GM21528 (cell line): ENCODE results near the gene CTNNA1.
A peak's percentile ranks its signal among the peaks of the same experiment; 100 is the strongest.

ENCODE experiments used
- ATAC-seq: cut with Tn5 transposase; IDR thresholded peaks from one replicate; pipeline ENCODE4 v1.9.1; 2021; ENCODE audit warnings: mild to moderate bottlenecking, moderate library complexity; ENCODE audit not compliant: unreplicated experiment, low FRiP score

The CTNNA1 gene

DNA sequence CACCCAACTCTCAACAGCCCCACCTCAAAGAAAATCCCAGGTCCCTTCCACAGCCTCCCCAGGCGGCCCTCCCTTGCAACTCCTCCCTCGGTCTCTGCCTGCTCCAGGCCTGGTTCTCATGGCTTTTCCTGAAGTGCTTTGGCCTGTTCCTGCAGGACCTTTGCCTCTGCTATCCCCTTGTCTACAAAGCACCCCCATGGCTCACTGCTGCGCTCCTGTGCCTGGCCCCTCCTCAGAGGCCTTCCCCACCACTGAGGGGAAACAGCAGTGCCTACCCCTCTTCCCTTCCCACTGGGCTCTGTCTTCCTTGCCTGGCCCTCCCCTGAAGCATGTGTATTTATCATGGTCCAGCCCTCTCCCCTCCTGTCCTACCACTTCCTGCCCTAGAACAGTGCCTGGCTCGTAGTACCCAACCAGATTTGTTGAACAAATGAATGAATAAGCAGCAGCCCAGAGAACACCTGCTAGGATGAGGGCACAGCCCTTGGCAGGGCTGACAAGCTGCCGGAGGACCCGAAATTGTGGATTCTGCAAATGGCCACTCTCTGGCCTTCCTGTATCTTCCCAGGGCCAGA lies 190.5 kb downstream of the CTNNA1 start:
- no peak for ATAC-seq

DNA sequence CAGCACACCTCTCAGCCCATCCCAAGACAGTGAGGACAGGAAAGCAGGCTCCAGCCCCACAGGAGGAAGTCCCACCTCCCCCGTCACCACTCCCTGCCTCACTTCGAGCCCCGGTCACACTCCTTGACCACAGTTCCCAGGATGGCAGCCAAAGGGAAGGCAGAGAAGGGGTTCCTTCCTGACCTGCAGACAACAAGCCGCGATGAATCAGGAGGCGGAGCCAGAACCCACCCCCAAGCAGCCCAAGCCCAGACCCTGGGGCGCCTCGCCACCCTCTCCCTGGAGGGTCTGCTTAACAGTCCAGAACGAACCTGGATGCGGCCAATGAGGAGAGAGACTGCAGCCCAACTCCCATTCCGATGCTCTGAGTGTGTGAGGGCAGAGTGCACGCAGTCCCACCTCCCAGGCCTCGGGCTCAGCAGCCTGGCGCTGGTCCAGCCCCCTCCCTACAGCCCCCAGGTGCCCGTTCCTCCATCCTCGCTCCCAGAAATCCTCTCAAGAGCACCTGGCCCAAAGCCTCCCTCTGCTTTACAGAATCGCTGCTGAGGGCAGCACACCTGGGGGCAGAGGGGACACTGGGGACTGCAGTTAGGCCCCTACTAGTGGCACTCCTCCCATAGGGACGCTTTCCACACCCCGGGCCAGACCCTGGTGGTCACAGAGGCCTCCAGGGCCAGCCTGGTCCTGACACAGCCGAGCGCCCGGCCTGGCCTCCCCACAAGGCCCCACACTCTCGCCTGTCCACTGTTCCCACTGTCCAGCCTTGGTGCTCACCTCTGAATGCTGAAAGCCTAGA lies 191.5 kb downstream of the CTNNA1 start:
- no peak for ATAC-seq

DNA sequence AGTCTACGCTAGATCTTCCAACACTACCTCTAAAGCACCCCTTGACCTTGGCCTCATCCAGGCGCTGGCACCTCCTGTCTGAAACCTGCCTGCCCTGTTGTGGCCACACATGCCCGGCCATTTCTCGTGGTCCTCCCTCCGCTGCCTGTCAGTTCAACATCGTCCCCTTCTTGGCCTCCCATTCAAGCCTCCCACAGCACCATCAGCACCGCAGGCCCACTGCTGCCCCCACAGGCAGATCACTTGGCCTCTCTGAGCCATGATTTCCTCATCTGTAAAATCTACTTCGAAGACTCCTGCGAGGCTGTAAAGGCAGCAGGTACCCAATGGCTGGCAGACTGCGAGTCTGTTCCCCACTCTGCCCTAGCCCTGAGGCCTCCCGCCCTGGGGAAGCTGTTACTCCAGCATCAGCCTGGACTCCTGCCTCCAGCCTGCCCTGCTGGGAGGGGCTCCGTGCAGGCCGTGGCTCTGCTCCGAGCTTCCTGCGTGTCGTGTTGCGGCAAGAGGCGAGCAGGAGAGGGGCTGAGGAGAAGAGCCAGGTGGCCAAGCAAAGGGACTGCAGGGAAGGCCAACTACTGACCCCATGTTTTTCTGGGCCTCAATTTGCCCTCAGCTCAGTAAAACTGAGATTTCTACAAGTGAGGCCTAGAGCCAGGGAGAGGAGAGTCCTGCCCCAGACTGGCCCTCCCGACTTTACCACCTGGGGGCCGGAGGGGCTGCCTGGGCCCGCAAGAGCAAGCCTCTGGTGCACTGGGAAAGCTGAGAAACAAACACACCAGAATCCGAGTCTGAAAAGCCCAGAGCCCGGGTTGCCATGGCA lies 192.4 kb downstream of the CTNNA1 start:
- no peak for ATAC-seq

DNA sequence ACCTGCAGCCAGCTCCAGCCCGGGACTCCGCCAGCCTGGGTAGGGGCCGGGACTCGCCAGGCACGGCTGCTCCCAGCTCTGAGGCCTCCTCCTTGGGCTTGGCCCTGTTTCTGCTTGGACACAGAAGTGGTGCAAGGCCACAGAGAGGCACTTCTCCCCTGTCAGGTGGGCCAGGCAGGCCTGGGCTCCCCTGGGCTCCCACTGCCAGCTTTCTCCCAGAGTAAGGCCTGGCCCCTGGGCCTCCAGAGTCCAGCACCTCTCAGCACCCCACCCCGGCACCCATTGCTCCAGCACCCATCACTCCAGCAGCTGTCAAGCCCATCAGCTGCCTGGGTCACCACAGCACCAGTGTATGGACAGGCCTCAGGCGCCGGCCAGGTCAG lies 193.0 kb downstream of the CTNNA1 start:
- ATAC-seq = no peak

DNA sequence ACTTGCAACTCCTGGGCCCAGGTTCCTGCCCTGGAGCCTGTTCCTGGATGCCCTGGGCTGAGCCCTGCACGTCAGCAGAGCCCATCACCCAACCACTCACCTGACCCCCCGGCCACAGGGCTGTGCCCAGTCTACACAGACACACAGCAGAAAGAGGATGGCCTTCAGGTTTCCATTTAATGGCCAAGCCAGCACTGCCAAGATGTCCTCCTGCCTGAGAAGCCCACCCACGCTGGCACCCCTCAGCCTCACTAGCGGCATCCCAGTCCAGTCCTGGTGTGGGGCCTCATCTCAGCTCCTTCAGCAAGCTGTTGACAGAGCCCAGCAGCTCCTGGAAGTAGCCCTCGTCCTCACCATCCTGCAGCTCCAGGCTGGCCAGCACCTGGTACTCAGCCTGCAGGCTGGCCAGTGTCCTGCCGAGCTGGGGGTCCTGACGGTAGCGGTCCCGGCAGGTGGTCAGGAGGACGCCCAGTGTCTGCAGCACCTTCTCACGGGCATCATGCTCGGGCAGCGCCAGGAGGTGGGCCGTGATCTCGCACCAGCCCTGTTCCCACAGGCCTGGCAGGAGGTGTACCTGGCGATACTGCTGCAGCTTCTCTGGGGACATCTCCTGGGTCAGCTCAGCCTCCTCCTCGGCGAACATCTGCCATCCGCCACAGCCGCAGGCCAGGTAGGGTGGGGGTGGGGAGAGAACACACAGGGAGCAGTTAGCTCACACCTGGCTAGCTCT lies 193.8 kb downstream of the CTNNA1 start:
- ATAC-seq = no peak

DNA sequence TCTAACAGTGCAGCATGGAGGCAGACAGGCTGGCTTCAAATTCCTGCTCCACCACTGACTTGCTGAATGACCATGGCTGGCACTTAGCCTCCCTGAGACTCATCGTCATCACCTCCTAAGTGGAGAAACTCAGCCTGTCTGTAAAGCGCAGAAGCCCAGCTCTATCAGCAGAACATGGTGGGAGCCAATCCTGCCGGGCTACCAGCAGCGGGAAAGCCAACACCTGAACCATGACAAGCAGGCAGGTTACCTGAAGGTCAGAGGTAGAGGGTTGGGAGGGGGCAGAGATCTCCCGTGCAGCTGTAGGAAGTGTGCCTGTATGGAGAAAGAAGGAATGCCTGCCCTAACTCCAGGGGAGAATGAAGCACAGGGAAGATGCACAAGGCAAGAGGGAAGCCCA lies 194.6 kb downstream of the CTNNA1 start:
- ATAC-seq = no peak

DNA sequence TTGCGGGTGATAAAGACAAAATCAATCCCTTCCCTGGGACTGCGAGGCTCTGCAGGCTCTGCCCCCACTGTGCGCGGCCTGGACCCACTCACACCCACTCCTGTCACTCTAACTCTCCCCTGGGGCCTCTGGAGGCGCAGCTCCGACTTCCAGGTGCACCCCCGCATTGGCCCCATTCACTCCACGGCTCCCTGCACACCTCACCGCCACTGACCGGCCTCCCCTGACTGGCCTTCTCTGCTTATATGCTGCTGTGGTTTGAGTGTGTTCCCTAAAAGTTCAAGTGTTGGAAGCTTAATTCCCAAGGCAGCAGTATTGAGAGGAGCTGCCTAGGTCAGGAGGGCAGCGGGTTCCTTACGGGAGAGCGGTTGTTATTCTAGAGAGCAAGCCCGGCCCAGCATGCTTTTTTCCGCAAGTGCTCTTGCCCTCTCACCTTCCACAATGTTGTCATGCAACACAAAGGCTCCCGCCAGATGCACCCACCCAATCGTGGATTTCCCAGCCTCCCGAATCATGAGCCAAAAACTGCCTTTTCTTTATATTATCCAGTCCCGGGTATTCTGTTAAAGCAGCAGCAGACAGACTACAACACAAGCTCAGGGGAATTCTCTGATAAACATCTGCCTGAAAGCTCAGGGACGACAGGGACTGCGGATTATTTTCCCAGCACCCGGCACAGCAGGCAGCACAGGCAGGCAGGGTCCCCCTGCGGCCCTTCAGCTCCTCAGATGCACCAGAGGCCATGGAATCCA lies 195.4 kb downstream of the CTNNA1 start:
- no peak for ATAC-seq

DNA sequence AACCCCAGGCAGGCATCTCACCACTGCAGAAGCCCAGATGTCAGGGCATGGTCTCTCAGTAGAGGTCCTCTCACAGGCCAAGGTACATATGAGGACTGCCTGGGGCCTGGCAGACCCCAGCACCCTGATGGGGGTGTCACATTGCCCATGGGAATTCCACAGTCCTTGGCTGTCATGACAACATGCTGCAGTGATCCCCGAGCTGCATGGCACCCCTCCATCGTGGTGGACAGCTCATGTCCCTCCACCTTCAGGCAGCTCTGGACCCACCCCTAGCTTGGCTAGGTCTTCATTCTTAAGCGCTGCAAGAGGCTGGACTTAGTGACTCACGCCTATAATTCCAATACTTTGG lies 196.0 kb downstream of the CTNNA1 start:
- ATAC-seq = no peak

DNA sequence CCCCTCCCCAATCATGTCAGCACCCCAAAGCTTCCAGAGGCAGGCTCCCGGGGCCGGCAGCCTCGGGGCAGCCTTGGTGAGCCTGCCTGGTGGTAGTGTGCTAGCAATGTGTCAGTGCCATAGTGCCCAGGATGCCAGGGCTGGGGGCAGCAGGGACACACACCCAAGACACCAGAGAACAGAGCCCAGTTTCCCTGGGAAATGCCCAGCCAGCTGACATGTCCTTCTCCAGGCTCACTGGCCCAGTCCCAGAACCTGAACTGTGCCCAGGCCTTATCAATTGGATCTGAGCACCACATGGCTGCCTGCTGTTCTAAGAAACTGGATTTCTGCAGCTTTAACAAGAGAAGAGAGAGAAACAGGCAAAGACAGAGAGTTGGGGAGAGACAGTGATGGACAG lies 196.8 kb downstream of the CTNNA1 start:
- ATAC-seq = no peak

DNA sequence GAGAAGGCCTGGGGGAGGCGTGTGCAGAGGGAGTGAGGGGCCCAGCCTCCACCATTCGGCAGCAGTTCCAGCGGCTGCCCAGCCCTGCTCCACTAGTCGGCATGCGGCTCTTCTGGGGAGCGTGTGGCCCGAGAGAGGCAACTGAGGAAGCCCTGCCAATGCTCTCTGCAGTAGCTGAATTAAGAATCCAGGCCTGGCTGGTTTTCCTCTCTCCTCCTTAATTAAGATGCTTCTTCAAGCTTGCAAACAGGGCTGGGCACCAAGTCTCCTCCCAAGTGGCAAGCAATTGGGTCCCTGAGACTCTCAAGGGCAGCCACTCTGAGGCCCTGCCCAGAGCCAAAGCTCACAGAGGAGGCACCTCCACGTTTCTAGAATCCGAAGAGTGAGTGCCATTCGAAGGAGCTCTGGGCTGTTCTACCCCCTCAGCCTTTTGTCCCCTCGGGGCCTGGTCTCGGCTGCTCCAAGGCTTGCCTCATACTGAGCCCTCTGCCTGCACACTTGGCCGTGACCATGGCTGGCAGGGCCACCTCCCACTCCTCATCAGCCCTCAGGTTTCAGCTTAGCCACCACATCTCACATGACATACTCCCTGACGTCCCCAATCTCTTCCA lies 197.3 kb downstream of the CTNNA1 start:
- ATAC-seq = no peak

DNA sequence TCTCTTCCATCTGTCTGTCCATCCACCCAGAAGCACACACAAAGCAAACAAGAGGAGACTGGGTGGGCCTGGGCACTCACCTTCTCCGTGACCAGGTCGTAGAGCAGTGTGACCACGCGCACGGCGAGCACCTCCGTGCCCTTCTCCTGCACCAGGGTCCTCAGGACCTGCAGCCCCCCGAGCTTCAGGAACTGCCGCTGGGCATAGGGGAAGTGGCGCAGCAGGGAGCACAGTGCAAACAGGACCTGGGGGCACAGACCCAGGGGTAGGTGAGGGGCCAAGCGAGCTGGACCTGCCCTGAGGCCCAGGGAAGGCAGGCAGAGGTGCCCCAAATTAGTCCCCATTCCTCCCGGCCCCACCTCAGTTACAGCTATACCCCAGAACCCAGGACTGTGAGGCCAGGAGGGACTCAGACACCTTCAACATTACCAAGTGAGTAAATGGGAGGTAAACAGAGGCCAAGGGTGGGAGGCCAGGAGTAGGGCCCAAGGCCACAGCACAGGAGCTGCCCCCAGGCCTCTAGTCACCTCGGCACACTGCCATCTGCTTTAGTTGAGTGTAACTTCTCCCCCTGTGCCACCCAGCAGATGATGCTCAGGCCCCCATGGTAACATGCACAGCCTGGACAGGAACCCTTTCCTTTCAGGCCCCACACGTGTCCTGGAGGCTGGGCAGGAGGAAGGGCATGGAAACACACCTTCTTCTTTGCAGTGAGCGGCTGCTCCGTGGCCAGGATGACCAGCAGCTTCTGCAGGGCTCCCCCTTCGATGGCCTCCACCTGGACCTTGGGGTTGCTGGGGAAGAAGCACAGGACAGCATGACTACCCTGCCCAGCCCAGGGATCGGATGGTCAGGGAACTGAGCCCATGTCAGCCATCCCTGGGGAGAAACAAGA lies 198.1 kb downstream of the CTNNA1 start:
- no peak for ATAC-seq

DNA sequence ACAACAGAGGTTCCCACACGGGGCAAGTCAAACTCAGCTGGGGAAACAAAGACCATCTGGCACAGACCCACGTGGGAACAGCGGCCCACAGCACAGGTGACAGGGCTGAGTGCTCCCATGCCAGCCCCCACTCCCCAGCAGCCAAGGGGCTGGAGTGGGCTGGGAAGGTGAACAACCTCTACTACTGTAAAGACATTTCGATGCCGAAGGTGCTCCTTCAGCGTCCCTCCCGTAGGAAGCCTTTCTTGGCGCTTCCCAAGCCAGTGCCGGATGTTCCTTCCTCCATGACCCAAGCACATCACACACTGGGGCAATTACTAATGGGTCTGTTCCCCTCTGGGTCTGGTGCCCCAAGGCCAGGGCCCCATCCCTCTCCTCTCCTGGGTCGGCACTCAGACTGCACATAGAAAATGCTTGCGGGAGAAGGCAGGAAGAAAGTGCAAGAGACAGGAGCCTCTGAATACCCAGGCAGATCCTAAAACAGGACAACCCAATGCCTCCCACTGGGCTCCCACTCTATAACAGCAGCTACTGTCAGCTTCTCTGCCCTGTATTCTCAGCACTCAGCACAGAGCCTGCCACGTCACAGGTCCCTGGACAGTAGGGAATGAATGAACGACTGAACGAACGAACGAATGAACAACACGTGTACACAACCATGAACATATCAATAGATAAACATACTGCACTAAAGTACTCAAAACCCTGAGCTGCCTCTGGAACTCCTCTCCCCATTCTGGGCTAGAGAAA lies 198.9 kb downstream of the CTNNA1 start:
- no peak for ATAC-seq

DNA sequence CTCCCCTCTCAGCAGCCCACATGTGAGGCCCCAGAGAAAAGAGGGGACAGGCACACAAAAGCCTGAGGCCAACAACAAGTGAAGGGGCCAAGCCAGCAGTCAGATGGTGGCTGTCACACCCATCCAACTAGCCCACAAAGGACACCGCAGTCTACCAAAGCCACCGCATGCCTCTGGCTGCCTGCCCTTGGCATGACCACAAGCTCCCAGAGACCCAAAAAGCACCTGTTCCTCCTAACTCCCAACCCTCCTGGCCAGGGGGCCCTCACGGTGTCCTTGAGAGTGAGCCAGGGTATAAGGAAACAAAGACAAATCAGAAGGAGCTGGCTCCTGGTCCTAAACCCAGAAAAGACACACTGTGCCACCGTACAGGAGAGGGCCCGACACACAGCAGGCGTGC lies 199.7 kb downstream of the CTNNA1 start:
- ATAC-seq = peak; percentile 9

DNA sequence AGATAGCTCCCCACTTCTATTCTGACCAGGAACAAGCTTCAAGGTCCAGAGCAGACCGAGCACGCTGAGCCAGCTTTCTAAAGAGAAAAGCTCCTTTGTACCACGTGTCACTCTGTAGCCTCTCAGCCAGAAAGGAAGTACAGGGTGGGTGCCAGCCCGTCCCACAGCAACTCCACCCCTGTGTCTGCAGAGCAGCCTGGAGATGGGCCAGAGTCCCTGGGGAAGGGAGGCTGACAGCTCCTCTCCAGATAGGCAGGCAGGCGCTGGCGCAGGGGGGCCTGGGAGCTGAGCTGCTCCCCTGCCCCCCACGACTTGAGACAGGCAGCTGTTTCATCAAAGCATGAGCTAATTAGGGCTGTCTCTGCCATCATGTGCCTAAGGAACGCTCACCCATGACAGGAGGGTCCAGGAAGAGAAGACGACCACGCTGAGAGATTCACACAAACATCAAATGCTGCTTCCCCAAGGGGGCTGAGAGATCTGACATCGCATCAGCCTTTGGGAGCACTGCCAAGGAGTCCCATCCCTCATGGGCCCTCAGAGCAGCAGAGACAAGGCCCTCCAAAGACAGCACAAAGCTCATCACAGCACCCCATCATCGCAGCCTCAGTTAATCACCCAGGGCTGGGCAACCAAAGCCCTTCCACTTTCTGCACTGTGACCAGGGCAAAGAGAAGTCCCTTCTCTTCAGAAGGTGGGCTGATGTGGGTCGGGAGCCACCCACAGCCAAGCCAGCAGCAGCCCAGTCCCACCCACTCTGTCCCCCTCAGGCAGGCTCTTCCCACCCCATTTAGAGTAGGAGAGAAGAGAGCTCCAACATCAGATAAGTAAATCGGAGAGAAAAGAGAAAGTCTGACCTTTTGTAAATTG lies 200.4 kb downstream of the CTNNA1 start:
- ATAC-seq = peak; percentile 54

DNA sequence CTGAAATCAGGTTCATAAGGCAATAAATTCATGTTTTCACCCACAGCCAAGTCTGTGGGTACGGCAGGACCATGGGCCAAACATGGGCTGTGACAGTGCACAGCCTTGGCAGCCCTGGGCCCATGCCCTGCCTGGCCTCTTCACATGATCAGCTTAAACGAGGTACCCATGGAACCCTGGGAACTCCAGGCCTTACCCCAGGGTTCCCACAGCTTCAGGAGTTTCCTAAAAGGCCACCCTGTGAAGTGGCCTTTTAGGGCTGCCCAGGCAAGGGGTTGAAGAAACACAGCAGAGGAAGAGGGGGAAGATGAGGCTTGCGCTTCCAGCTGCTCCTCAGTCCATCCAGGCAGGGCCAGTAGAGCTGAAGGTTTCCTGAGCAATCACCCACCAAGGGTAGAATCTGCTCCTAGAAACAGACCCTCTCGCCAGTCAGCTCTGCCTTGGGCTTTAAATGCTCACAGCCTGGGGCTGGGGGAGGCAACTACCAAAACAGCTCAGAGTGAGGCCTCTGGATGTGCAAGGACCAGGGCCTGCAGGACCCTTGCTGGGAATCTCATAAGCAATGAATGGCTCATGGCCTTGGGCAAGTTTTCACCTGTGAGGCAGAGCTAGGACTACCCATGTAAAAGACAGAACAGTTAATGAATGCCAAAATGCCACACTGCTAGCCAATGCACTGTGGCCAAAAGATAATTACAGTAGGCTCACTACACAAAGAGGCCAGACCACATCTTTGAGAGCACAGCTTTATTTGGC lies 201.2 kb downstream of the CTNNA1 start:
- no peak for ATAC-seq

DNA sequence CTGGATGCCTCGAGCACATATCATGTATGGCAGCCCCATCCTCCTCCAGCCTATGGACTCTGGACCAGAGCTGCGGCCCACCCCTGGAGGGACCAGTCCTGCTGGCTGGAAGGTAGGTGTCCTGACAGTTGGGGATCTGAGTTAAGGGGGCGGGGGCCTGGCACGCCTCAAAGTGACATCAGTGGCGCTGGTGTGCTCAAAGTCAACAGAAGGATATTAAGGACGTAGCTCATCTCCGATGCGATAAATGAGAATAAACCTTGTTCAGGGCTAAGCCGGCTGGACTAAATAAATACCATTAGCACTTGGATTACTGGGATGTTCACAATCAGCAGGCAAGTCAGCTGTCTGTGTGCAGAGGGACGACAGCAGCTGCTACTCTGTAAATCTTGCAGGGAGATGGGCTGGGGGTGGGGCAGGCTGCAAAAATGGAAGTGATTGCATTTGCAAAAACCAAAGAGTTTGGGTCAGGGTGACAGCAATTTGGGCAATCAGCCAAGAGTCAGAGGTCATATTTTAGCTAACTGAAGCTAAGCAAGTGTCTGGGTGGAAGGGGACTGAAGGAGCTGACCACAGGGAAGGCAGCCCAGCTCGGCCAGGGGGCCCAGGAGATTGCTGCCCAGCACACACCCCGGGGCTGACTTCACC lies 201.9 kb downstream of the CTNNA1 start:
- no peak for ATAC-seq
